HepG2 (cell line): ENCODE measurements around the gene ZCCHC3. TPM values are rescaled to one million over a fixed set of nuclear protein-coding genes. Genes with fewer than 3 reads are reported as not detected.

Experiments
- ASH2L ChIP-seq: fragments of 300-600, 200-600 bp; sonication (generic); IDR thresholded peaks from 2 replicates; pipeline ENCODE4 v1.7.0; 2017; ENCODE audit warnings: low read depth, mild to moderate bottlenecking, moderate library complexity, mixed read lengths, low read length; ENCODE audit not compliant: insufficient read length
- CCDC6 ChIP-seq: sonication (generic); formaldehyde crosslinking; IDR thresholded peaks from 2 replicates; pipeline ENCODE4 v1.8.1; 2022; ENCODE audit warnings: mild to moderate bottlenecking, missing genetic modification reagents, moderate library complexity
- CTCF ChIP-seq: sonication (generic); formaldehyde crosslinking; IDR thresholded peaks from 2 replicates; pipeline ENCODE4 v1.5.0; 2020; ENCODE audit warnings: mild to moderate bottlenecking, missing genetic modification reagents, moderate library complexity
- GATAD2A ChIP-seq: IDR thresholded peaks from 2 replicates; pipeline ENCODE4 v1.6.1; 2016
- HDAC2 ChIP-seq: sonication (generic); formaldehyde crosslinking; IDR thresholded peaks from 2 replicates; pipeline ENCODE4 v1.4.0; 2020; ENCODE audit warnings: missing genetic modification reagents
- KAT8 ChIP-seq: IDR thresholded peaks from 2 replicates; pipeline ENCODE4 v1.6.1; 2016; ENCODE audit warnings: missing genetic modification reagents, missing compliant biosample characterization
- MTF1 ChIP-seq: sonication (generic); formaldehyde crosslinking; IDR thresholded peaks from 2 replicates; pipeline ENCODE4 v1.5.0; 2020; ENCODE audit warnings: missing genetic modification reagents
- PPARG ChIP-seq: conservative IDR thresholded peaks from 2 replicates; pipeline ENCODE4 v1.6.1; 2016; ENCODE audit warnings: missing biosample characterization, missing genetic modification reagents
- XBP1 ChIP-seq: sonication (generic); formaldehyde crosslinking; IDR thresholded peaks from 2 replicates; pipeline ENCODE4 v1.5.0; 2020; ENCODE audit warnings: missing genetic modification reagents
- ZNF138 ChIP-seq: sonication (generic); formaldehyde crosslinking; IDR thresholded peaks from 2 replicates; pipeline ENCODE4 v1.5.0; 2020; ENCODE audit warnings: mild to moderate bottlenecking, low read depth, missing genetic modification reagents
- ZNF770 ChIP-seq: sonication (generic); formaldehyde crosslinking; IDR thresholded peaks from 2 replicates; pipeline ENCODE4 v1.5.0; 2020; ENCODE audit warnings: mild to moderate bottlenecking, missing genetic modification reagents
- ZSCAN31 ChIP-seq: sonication (generic); formaldehyde crosslinking; IDR thresholded peaks from 2 replicates; pipeline ENCODE4 v1.5.0; 2020; ENCODE audit warnings: low read depth, mild to moderate bottlenecking, missing genetic modification reagents
- polyA plus RNA-seq, 8 experiments: library from polyadenylated mRNA; depleted of rRNA in 3 of 8; stranded (reverse) in 7 of 8; unstranded in 1 of 8; fragments of >200 nt; fragmentation: Illumina TruSeq in 4 of 8; extraction: Trizol in 4 of 8; gene quantifications; 2 replicates each; pipeline versions ENCODE4 v1.2.1 to v1.2.3, GENCODE V29; 2011 to 2016; ENCODE audit warnings: low read depth in 4 of 8, missing spikeins in 1 of 8, mixed read lengths in 1 of 8; ENCODE audit not compliant: insufficient read depth in 1 of 8
- total RNA-seq, 5 experiments: library from RNA; depleted of rRNA; stranded (reverse); fragments of >200 nt; fragmentation: Illumina TruSeq; extraction: Trizol; gene quantifications; 2 replicates each; pipeline ENCODE4 v1.2.3, GENCODE V29; 2016; ENCODE audit warnings: low read depth in 1 of 5

Gene ZCCHC3
- total and polyA plus RNA-seq, 2 of the 13 experiments (the other 11 are each of a cell fraction or from before 2014, with no cell fraction given): 46.6 to 63.0 TPM

- 0 out of 2 replicates have a peak, but pooled peaks have one; percentile 41 for TF ChIP-seq ZNF770
- TF ChIP-seq KAT8 (CRISPR knock-in tag): peak; percentile 36; the same call in 1 of the 2 replicates
- no peak for TF ChIP-seq XBP1 (CRISPR knock-in tag)
- TF ChIP-seq GATAD2A (CRISPR knock-in tag): 0 out of 2 replicates have a peak, but pooled peaks have one; percentile 4
- no peak for TF ChIP-seq CCDC6 (CRISPR knock-in tag)
- TF ChIP-seq ASH2L: peak; percentile 37
- peak; percentile 53 for TF ChIP-seq CTCF (CRISPR knock-in tag)
- 0 out of 2 replicates have a peak, but pooled peaks have one; percentile 3 for TF ChIP-seq ZNF138
- TF ChIP-seq PPARG (CRISPR knock-in tag): 0 out of 2 replicates have a peak, but pooled peaks have one; percentile 7
- TF ChIP-seq MTF1 (CRISPR knock-in tag): no peak
- peak; percentile 21; the same call in 1 of the 2 replicates for TF ChIP-seq HDAC2 (CRISPR knock-in tag)
- 0 out of 2 replicates have a peak, but pooled peaks have one; percentile 58 for TF ChIP-seq ZSCAN31 (CRISPR knock-in tag)
Observed at GRCh38 chr20:309306-309840, 12.0 kb downstream of the ZCCHC3 start (continued).
